HG03439 (cell line): Measurements from ENCODE around the gene DLG2.

Experiments
- ATAC-seq: cut with Tn5 transposase; IDR thresholded peaks from one replicate; pipeline ENCODE4 v1.9.1; 2021; ENCODE audit warnings: mild to moderate bottlenecking, moderate library complexity; ENCODE audit not compliant: unreplicated experiment

Gene DLG2

GRCh38 chr11:83682611-83682973 lies 1944.6 kb downstream of the DLG2 start:
- peak; percentile 92 for ATAC-seq

DNA sequence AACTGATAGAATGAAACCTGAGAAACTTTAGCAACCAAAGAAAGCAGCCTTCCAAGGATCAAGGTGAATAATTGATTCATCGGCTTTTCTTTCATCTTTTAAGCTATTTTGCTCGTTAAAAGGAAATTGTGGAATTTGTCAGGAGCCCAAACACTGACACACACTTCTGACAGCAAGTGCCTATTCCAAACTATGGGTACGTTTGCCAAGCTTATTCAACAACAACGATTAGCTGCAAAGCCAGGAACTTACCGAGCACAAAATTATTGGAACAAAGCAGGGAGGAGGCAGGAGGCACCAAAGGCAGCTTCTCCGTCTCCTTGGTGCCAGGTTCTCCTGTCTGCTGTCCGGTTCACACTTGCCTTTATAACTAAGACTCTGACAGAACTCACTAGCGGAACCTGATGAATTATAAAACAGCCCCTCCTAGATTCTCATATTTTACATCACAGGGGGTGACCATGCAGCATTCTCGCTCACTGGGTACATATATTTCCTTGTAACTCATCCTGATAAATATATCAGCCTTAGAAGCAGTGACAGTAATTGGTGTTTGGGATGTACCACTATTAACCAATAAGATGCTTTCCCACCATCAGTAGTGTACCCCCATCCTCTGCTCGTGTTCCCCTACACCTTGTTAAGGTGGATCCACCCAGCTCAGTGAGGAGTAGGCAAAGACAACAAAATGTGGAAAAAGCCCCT lies 1945.1 kb downstream of the DLG2 start:
- no peak for ATAC-seq

DNA sequence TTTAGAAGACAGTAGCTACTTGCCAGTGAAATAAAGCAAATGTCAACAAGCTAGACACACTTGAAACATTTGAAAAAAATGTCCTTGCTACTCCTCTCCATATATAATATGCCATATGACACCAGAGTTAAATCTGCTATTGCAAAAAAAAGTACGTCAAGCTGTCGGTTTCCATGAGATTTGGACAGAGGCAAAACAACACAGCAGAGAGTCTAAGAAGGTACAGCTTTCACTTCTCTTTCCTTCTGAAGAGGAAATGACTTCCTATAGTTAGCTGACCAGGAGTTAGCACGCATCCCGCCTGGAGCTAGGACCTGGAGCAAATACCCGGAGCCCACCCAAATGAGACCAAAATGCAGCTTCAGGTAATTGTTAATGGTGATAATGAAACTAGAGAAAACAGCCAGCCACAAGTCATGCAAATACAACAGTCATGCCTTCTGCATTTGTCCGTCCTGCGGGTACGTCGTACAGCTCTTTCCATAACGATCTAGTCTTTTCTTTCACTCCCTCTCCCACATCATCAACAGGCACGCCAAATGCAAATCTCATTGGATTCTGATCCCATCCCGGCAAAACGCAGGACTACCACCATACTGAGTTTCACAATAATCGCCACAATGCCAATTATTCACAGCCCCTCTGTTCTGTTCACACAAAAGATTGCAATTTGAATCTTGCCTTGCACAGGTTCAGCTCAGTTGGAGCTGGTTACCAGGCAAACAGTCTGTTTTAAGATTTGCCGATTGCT lies 1945.9 kb downstream of the DLG2 start:
- peak; percentile 65 for ATAC-seq

DNA sequence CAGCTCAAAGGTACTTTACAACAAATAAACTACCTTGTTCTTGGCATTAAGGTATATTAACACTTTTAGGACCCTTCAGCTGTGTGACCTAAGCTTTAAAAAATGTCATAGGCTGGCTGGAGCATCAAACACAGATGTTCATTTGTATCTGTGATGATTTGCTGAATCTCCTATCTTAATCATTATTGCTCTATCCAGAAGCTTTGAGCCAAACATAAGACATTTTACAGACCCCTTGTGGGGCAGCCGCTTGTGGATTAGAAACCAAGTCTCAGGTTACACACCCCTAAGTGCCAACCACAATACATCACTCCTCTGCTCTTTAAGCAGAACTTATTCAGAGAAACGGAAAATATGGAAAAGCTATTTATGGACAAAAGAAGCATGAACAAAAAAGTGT lies 1946.8 kb downstream of the DLG2 start:
- no peak for ATAC-seq

GRCh38 chr11:83678831-83679584 lies 1948.1 kb downstream of the DLG2 start:
- no peak for ATAC-seq

GRCh38 chr11:83677730-83678129 lies 1949.4 kb downstream of the DLG2 start:
- no peak for ATAC-seq

GRCh38 chr11:83676056-83676601 lies 1951.0 kb downstream of the DLG2 start:
- ATAC-seq: no peak

DNA sequence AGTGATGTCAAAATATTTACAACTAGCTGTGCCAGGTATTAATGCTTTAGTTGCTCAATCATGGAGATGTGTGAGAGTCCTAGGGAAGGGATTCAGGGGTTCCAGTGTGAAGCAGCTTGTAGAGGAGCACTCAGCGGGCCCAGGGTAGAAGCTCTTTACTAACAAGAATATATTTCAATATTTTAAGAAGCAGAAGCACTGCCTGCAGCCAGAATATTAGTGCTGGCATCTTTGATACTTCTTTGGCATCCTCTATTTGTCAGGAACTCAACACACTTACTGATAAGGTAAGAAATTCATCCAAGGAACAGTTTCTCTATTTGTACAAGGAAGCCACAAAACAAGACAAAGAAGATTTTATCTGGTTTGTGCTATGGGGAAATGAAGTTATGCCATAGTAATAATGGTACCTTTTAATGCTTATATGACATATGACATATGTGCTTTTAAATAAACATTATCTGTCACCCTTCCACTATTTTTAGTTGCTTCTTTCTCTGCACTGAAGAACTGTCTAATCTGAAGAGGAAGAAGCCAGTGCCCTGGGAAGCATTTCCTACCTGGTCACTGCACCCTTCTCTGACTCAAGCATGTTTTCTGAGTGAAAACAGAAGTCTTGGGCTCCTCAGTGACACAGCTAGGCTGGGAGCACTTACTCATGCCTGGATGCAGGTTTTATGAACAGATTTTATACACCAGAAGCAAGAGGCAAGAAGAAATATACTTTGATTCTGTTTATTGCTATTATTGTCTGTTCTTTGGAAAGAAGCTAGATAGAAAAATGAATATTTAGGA lies 1952.8 kb downstream of the DLG2 start:
- no peak for ATAC-seq

- no peak for ATAC-seq
Measured at GRCh38 chr11:83671289-83671688, 1955.9 kb downstream of the DLG2 start.

- ATAC-seq: no peak
Measured at GRCh38 chr11:83666149-83666548, 1961.0 kb downstream of the DLG2 start.

DNA sequence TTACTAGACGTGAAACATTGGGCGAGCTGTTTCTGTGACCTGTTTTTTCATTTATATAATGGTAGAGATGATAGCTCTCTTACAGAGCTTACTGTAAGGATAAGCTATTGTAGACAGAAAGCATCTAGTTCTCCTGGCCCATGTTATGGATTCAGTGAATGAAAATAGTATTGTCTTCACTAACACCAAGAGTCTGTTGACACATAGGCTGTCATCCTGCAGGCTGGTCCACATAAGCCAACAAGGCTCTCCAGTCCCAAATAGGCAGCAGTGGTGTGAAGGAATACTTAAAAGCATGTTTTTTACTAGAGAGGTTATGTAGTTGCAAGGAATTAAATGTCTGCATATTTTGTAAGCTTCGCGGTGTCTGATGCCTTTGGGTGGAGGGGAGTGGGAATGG lies 1963.2 kb downstream of the DLG2 start:
- ATAC-seq: no peak

DNA sequence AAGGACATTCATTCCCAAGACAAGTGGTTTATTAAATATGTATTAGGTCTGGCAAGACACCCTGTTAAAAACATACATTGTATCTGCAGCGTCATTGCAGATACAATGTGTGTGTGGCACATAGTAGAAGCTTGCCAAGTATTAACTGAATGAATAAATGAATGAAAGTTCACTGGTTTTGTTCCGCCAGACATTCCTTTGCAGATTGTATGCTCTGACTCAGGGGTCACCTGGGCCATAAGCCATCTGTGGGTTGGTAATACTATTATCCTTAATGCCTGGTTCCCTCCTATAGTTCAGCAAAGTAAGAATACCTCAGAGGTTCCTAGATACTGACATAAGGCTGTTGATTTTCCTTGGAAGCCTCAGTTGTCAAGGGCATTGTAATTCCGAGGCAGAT lies 1963.7 kb downstream of the DLG2 start:
- no peak for ATAC-seq

- ATAC-seq: no peak
Measured at GRCh38 chr11:83662494-83662893, 1964.7 kb downstream of the DLG2 start.

DNA sequence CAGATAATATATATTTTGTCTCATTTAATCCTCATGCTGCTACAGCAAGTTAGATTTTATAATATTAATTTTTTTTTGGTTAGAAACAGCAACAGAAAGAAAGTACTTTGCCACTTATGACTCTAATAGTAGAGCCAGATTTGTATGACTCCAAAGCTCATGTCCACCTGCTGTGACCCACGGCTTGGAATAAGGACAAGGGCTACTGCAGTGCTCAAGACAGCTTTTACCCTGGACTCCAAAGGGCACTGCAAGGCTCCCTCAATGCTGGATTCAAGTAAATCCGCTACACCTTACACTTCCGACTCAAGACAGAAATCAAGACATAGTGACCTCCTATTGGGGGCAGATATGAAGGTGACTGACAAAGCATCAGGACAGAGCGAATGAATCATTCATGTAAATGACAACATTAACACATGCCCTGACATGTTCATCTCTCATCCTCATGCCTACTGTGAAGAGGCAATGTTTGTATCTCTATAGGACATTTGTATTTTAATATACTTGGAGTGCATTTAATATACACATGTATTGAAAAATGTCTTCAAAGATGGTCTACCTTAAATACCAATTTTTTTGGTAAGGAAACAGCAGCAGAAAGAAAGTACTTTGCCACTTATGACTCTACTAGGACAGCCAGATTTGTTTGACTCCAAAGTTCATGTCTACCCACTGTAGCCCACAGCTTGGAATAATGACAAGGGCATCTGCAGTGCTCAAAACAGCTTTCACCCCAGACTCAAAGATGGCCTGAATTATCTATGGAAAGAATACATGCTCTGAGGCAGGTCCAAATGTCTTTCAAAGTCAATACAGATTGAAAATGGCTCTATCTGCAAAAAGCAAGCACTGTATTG lies 1965.4 kb downstream of the DLG2 start:
- no peak for ATAC-seq

DNA sequence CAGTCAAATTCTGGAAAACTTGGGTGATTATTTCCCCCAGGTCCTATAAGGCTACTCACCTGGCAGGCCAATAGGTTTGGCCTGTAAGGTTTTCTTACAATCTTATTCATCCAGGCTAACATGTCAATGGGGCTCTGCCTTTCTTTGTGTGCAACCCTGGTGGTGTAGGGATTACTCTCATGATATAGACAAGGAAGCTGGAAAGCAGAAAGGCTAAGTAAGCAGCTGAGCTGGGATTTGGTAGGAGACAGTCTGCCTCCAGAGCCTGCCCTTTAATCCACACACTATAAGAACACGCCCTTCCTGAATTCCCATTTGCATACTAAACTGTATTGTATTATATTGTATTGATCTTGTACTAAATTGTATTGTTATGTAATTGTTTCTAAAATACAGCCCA lies 1967.7 kb downstream of the DLG2 start:
- ATAC-seq: no peak

- no peak for ATAC-seq
Measured at GRCh38 chr11:83656796-83657330, 1970.3 kb downstream of the DLG2 start.

DNA sequence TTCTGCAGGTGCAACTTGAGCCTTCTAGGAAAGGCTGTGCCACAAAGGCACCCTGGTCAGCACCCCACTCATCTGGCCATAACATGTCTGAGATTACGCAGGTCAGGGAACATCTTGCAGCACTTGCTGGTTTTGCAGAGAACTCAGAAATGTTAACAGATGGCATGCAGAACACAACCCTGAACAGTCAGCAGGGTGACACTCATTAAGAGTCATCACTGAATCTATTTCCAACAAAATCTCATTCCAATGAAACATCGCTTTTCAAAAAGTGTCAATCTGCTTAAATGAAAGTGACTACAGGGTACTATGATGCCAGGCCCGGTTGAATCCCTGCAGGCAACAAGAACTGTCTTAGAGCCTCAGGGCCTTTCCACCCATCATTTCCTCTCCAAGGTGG lies 1971.2 kb downstream of the DLG2 start:
- ATAC-seq: no peak

- ATAC-seq: no peak
Measured at GRCh38 chr11:83649528-83649855, 1977.7 kb downstream of the DLG2 start.

DNA sequence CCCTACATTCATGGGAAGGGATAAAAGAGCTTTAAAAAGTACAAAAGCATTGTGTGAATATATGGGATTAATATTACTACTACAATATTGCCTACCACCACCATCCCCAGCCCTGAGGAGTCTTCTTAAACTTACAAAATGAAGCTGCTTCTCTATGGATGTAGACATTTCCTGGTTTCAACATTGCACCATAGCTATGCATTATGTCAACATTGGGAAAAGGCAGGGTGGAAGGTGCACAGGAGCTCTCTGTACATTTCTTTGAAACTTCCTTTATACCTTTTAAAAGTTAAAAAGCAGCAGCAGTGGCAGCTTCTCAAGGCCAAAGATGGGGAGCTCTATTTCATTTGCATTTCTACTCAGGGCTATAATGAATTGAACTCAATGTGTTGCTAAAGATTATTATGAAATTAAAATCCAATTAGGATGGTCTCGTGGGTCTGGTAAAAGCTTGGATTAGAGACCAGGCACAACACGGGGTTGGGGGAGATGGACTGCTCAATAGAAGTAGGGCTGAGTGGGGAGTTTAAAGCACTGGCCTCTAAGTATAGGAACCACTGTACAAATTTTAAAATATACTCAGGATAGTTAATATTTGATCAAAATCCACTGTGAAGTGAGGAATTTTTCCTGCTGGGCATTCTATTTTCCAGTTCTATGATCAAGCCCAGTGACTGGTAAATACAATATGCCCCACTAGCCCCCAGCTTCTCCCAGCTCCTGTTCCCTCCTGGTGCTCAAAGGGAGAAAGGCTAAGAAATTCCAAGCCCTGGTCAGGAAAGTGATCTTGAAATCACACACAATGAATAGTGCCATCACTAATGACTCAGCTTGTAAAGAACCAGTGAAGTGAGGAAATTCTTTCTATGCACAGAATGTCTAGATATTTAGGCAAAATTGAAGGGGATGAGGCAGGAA lies 1978.3 kb downstream of the DLG2 start:
- no peak for ATAC-seq
